Hepatic stellate cell (primary cell): Measurements from ENCODE around the gene TCF19.
"Not testable (repeated sequence)": the region's sequence is repeated elsewhere in the genome, so short reads cannot be mapped to it uniquely, and the experiment has no call there.

ENCODE experiments used
- DNase-seq: peaks from one replicate; pipeline ENCODE4 v3.0.0; 2011; ENCODE audit warnings: low spot score

TCF19 gene

GRCh38 chr6:31162463-31163165 lies 4.2 kb downstream of the TCF19 start:
- no peak for DNase-seq

- no peak for DNase-seq
These were observed 5.5 kb downstream of the TCF19 start for GRCh38 chr6:31163922-31164321.

- not testable (repeated sequence) for DNase-seq
These were observed 6.2 kb downstream of the TCF19 start for GRCh38 chr6:31164475-31165063.

- DNase-seq: not testable (repeated sequence)
These were observed 6.9 kb downstream of the TCF19 start for GRCh38 chr6:31165064-31165832.

GRCh38 chr6:31165986-31166385 lies 7.6 kb downstream of the TCF19 start:
- DNase-seq: no peak

GRCh38 chr6:31168606-31169005 lies 10.2 kb downstream of the TCF19 start:
- DNase-seq: no peak

- no peak for DNase-seq
These were observed 10.9 kb downstream of the TCF19 start for GRCh38 chr6:31169123-31169857.

- not testable (repeated sequence) for DNase-seq
These were observed 11.6 kb downstream of the TCF19 start for GRCh38 chr6:31169858-31170599.

- DNase-seq: no peak
These were observed 12.2 kb downstream of the TCF19 start, which contains the start of gene POU5F1 for GRCh38 chr6:31170600-31170881. Gene POU5F1, minus strand, starts transcription at chr6:31170682. Its CDS starts 62 bp downstream, at chr6:31170620.

GRCh38 chr6:31170987-31171671 lies 12.7 kb downstream of the TCF19 start:
- DNase-seq: no peak

- DNase-seq: no peak
These were observed 13.8 kb downstream of the TCF19 start for GRCh38 chr6:31171931-31172905.

- DNase-seq: no peak
These were observed 14.6 kb downstream of the TCF19 start for GRCh38 chr6:31172973-31173384.

GRCh38 chr6:31173406-31173805 lies 15.0 kb downstream of the TCF19 start:
- DNase-seq: no peak

- DNase-seq: no peak
These were observed 16.0 kb downstream of the TCF19 start for GRCh38 chr6:31174378-31174777.

GRCh38 chr6:31175971-31176370 lies 17.6 kb downstream of the TCF19 start:
- peak; percentile 92 for DNase-seq

- DNase-seq: peak; percentile 46
These were observed 20.0 kb downstream of the TCF19 start for GRCh38 chr6:31178143-31179041.

- no peak for DNase-seq
These were observed 20.6 kb downstream of the TCF19 start for GRCh38 chr6:31179042-31179386.

GRCh38 chr6:31179896-31180295 lies 21.5 kb downstream of the TCF19 start:
- no peak for DNase-seq

GRCh38 chr6:31180500-31180899 lies 22.1 kb downstream of the TCF19 start:
- peak; percentile 97 for DNase-seq
